HG03520 (cell line): ENCODE measurements around the gene NDUFB3.

ENCODE experiments used
- ATAC-seq: cut with Tn5 transposase; IDR thresholded peaks from one replicate; pipeline ENCODE4 v1.9.1; 2021; ENCODE audit warnings: mild to moderate bottlenecking, moderate library complexity; ENCODE audit not compliant: unreplicated experiment

NDUFB3 gene

DNA sequence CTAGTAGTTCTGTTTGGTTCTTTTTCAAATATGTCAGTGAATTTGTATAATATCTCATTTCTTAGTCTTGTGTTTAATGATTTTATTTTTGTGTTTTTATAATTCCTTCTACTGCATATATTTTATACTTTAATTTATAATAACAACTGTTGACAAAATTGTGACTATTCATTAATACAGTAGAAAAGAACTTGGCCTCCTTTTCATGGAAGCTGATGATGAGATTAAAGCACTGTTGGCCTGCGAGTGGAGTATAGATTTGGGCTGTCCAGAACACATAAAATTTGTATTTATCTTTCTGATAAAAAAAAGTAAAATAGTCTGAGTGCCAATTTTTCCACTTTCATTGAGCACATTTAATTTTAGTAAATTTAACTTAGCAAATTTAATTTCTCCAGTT lies 56.2 kb downstream of the NDUFB3 start:
- no peak for ATAC-seq

DNA sequence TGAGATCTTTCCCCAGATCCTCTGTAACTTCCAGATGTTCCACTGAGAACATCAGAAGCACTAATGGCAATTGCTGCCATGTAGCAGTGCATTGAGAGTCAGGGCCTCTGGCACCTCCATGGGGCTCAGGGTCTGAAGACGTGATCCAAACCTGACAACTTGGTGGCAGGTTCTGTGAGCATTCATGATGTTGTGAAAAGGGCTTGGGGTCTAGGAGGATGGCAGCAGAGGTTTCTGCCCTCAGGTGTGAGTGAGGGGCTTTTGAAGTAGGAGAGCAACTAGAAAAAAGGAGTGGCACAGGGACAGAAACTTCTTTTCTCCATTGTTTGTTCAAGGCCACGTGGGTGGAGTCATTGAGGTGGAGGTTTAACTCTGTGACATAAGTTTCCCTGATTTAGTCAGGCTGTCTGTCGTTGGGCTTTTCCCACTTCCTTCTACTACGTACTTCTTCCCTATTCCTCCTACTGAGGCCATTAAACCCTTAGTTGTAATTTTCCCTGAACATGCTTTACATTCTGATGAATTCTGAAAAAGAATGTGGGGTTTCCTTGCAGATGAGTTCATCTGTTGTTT lies 57.2 kb downstream of the NDUFB3 start:
- no peak for ATAC-seq

DNA sequence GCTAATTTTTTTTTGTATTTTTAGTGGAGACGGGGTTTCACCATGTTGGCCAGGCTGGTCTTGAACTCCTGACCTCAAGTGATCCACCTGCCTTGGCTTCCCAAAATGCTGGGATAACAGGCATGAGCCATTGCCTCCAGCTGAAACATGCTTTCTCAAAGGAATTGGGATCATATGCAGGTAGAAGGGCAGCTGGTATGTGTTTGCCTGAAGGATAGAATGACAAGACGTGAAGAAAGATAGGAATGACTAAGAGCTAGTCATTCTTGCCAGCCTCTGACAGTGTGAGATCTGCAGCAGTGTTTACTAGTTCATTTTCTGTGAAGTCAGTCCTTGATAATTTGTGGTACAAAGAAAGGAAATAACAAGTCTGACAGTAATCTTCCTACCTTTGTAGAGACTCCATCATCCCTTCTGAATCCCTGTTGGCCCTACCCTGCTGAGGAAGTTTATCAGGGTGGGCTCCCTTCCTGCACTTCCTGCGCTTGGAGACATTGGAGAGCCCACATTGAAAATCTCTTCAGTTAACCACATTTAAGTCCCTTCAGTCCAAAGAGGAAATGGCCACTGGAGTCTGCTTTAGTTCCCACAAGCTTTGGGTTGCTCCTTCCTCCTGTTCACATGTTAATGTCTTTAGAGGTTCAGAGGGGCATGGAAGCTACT lies 58.9 kb downstream of the NDUFB3 start:
- peak; percentile 31 for ATAC-seq

DNA sequence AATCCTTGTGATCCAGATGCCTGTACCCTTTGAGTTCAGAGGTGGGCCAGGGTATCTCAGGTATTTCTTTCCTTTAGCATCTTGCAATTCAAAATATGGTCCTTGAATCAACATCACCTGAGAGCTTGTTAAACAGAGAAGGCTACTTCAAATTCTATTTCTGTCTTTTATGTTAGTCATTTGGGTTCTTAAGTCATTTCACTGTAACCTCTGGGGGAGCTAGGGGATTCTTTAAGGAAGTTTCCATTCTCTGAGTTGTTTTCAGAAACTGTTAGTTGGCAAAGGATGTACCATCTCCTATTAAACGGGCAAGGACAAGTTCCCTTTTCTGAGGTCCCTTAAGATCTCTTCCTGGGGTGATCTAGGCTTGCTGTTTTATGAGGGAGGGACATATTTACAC lies 60.7 kb downstream of the NDUFB3 start:
- ATAC-seq = no peak
